Measurements from ENCODE around the gene EVA1C.

DNA sequence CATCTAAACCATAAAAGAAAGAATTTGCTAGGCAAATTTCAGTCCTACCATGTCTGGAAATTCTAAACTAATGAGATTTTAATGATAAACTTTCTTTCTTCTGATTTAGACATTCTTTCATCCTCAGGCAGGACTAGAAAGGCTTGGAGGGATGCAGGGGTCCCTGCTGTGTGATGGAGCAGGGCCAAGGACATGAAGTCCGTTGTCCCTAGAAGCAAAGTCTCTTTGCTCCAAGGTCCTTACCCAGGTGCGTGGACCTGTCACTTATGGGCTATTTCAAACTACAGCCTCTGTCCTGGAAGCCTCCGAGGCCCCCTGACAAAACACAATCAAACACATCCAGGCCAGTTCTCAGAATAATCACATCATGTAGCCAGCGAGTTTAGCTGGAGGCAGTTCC, 46.3 kb upstream of the EVA1C start:
- no peak for TF ChIP-seq CTCF (IDR thresholded peaks at IDR 0.05)
- TF ChIP-seq POLR2A (IDR thresholded peaks at IDR 0.05) = no peak
